Astrocyte (in vitro differentiated cells and primary cell): ENCODE measurements around the gene FBXO27. TPM values are rescaled to one million over a fixed set of nuclear protein-coding genes. Genes with fewer than 3 reads are reported as not detected.

Experiments used
- DNase-seq: peaks from one replicate; pipeline ENCODE4 v3.0.0-alpha.2; 2010; ENCODE audit warnings: low read depth
- FAIRE-seq: peaks from 2 replicates; lab custom pipeline; 2011; peaks lifted over from hg19 to GRCh38; lab: Jason Lieb, UNC
- H2AFZ ChIP-seq: 2 replicates; pipeline ENCODE4 v1.6.0; 2012; ENCODE audit warnings: low read depth, low read length, inconsistent platforms
- H3K27ac ChIP-seq: 2 replicates; pipeline ENCODE4 v1.5.1; 2011; ENCODE audit warnings: low read depth, low read length, inconsistent platforms
- H3K27me3 ChIP-seq: 2 replicates; pipeline ENCODE4 v1.6.0; 2011; ENCODE audit warnings: low read length, inconsistent platforms; ENCODE audit not compliant: insufficient read depth
- H3K36me3 ChIP-seq: 2 replicates; pipeline ENCODE4 v1.5.1; 2011; ENCODE audit warnings: low read length, inconsistent platforms; ENCODE audit not compliant: insufficient read depth
- H3K4me1 ChIP-seq: 2 replicates; pipeline ENCODE4 v1.5.1; 2011; ENCODE audit warnings: low read length, inconsistent platforms; ENCODE audit not compliant: insufficient read depth
- H3K4me2 ChIP-seq: 2 replicates; pipeline ENCODE4 v1.6.0; 2012; ENCODE audit warnings: low read length, inconsistent platforms
- H3K4me3 ChIP-seq: 2 replicates; pipeline ENCODE4 v1.5.1; 2011; ENCODE audit warnings: low read depth, mild to moderate bottlenecking, low read length, inconsistent platforms; ENCODE audit not compliant: insufficient read depth
- H3K79me2 ChIP-seq: 2 replicates; pipeline ENCODE4 v1.6.0; 2012; ENCODE audit warnings: mild to moderate bottlenecking, low read length, inconsistent platforms; ENCODE audit not compliant: insufficient read depth
- H3K9ac ChIP-seq: 2 replicates; pipeline ENCODE4 v1.6.0; 2012; ENCODE audit warnings: mild to moderate bottlenecking, low read length, inconsistent platforms
- H3K9me3 ChIP-seq: 2 replicates; pipeline ENCODE4 v1.5.1; 2012; ENCODE audit warnings: low read depth, mild to moderate bottlenecking, low read length, inconsistent platforms; ENCODE audit not compliant: insufficient read depth
- H4K20me1 ChIP-seq: 2 replicates; pipeline ENCODE4 v1.6.0; 2012; ENCODE audit warnings: low read length, inconsistent platforms; ENCODE audit not compliant: insufficient read depth
- H3K27ac Mint-ChIP-seq: one replicate; pipeline ENCODE4 v1.8.0; 2021; ENCODE audit warnings: mild to moderate bottlenecking, mixed read lengths; ENCODE audit not compliant: unreplicated experiment
- H3K27me3 Mint-ChIP-seq: one replicate; pipeline ENCODE4 v1.8.0; 2021; ENCODE audit warnings: low read depth, mixed read lengths; ENCODE audit not compliant: unreplicated experiment
- H3K36me3 Mint-ChIP-seq: one replicate; pipeline ENCODE4 v1.8.0; 2021; ENCODE audit warnings: low read depth, mixed read lengths; ENCODE audit not compliant: unreplicated experiment
- H3K4me1 Mint-ChIP-seq: one replicate; pipeline ENCODE4 v1.8.0; 2021; ENCODE audit warnings: low read depth, mixed read lengths; ENCODE audit not compliant: unreplicated experiment
- H3K4me3 Mint-ChIP-seq: one replicate; pipeline ENCODE4 v1.8.0; 2021; ENCODE audit warnings: mild to moderate bottlenecking, moderate library complexity, mixed read lengths; ENCODE audit not compliant: unreplicated experiment
- H3K9me3 Mint-ChIP-seq: one replicate; pipeline ENCODE4 v1.8.0; 2021; ENCODE audit warnings: mild to moderate bottlenecking, mixed read lengths; ENCODE audit not compliant: unreplicated experiment
- EZH2 ChIP-seq: IDR thresholded peaks from 2 replicates; pipeline ENCODE4 v1.6.1; 2012; ENCODE audit warnings: mild to moderate bottlenecking, low read length, inconsistent platforms; ENCODE audit not compliant: insufficient read depth
- total RNA-seq: library from RNA; stranded (reverse); gene quantifications from 2 replicates; pipeline ENCODE4 v1.2.1, GENCODE V29; 2021
- TF ChIP-seq, protein P1 (sequence below): IDR thresholded peaks from 2 replicates; pipeline ENCODE4 v1.5.1; 2011; ENCODE audit warnings: low read depth, mild to moderate bottlenecking, inconsistent platforms, low read length, moderate library complexity; ENCODE audit not compliant: insufficient read depth

The FBXO27 gene
- total RNA-seq, 1 donor from 2014 or later, result 7.1 TPM

DNA sequence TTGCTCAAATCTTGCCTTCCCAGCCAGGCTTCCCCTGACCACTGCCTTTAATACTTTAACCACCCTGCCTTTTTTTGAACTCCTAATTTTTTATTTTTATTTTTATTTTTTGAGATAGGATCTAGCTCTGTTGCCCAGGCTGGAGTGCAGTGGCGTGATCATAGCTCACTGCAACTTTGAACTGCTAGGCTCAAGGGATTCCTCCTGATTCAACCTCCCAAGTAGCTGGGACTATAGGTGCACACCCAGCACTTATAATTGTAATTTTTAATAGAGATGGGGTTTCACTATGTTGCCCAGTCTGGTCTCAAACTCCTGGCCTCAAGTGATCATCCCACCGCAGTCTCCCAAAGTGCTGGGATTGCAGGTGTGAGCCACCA is 21.7 kb upstream of the FBXO27 start:
- Histone ChIP-seq H2AFZ (no peak overlapping the region), H3K79me2 (no peaks in the 10 kb centered on the region), H3K27me3 (no peaks in the 10 kb centered on the region), H3K4me1 (no peaks in the 10 kb centered on the region), H3K4me2 (no peak overlapping the region), H3K36me3 (no peaks in the 10 kb centered on the region), H3K9me3 (peaks cover 4% of the 10 kb centered on the region), H3K27ac (no peak overlapping the region), H4K20me1 (no peaks in the 10 kb centered on the region), H3K9ac (no peak overlapping the region), H3K4me3 (no peak overlapping the region)
- Mint-ChIP-seq H3K9me3 (peaks cover 6% of the 10 kb centered on the region), H3K36me3 (no peaks in the 10 kb centered on the region), H3K4me1 (no peaks in the 10 kb centered on the region), H3K27me3 (peaks cover 7% of the 10 kb centered on the region), H3K27ac (no peak overlapping the region), H3K4me3 (no peak overlapping the region)
- no peak for FAIRE-seq
- TF ChIP-seq, protein P1, sequence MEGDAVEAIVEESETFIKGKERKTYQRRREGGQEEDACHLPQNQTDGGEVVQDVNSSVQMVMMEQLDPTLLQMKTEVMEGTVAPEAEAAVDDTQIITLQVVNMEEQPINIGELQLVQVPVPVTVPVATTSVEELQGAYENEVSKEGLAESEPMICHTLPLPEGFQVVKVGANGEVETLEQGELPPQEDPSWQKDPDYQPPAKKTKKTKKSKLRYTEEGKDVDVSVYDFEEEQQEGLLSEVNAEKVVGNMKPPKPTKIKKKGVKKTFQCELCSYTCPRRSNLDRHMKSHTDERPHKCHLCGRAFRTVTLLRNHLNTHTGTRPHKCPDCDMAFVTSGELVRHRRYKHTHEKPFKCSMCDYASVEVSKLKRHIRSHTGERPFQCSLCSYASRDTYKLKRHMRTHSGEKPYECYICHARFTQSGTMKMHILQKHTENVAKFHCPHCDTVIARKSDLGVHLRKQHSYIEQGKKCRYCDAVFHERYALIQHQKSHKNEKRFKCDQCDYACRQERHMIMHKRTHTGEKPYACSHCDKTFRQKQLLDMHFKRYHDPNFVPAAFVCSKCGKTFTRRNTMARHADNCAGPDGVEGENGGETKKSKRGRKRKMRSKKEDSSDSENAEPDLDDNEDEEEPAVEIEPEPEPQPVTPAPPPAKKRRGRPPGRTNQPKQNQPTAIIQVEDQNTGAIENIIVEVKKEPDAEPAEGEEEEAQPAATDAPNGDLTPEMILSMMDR, result no peak
- no peak for DNase-seq

DNA sequence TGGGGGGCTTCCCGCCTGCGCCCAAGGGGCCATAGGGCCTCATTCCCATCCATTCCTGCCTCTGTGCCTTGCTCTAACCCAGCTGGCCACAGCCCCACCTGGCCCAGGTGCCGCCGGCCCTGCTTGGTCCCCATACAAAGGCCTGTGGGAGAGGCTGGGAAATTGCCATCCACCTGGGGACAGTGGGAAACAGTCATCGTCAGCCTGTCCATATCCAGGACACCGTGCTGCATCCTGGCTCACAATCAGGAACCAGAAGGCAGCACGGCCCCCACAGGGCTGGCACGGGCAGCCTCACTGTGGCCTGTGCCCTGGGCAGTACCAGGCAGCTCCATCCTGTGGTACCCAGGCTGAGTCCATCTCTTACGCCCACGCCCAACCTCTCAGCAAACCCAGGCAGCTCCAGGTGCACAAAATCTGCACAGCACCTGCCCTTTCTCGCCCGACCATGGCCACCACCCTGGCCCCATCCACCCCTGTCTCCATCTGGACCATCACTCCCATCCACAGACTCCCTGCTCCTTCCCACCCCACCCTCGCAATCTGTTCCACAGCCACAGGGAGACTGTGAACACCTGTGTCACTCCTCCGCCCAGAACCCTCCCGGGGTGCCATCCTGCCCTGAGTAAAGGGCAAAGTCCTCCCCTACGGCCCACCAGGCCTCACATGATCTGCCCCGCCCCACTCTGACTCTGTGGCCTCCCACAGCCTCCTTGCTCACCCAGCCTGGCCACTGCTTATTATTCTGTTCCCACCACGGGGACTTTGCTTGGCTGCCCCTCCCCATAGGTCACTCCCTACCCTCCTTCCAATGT is 21.1 kb upstream of the FBXO27 start:
- no peaks in the 10 kb centered on the region for H3K4me1 ChIP-seq
- H3K9me3 ChIP-seq, result peaks cover 4% of the 10 kb centered on the region
- H3K36me3 Mint-ChIP-seq, result no peaks in the 10 kb centered on the region
- no peaks in the 10 kb centered on the region for H3K36me3 ChIP-seq
- H4K20me1 ChIP-seq, result no peaks in the 10 kb centered on the region
- H3K9ac ChIP-seq, result no peak overlapping the region
- no peak overlapping the region for H3K4me3 ChIP-seq
- peaks cover 7% of the 10 kb centered on the region for H3K27me3 Mint-ChIP-seq
- H3K9me3 Mint-ChIP-seq, result peaks cover 6% of the 10 kb centered on the region
- DNase-seq, result no peak
- TF ChIP-seq, protein P1, result no peak
- TF ChIP-seq EZH2, result no peak
- no peak overlapping the region for H2AFZ ChIP-seq
- no peaks in the 10 kb centered on the region for H3K27me3 ChIP-seq
- no peak overlapping the region for H3K27ac Mint-ChIP-seq
- H3K79me2 ChIP-seq, result no peaks in the 10 kb centered on the region
- H3K4me1 Mint-ChIP-seq, result no peaks in the 10 kb centered on the region
- no peak overlapping the region for H3K4me3 Mint-ChIP-seq
- H3K27ac ChIP-seq, result no peak overlapping the region
- no peak overlapping the region for H3K4me2 ChIP-seq
- FAIRE-seq, result no peak

DNA sequence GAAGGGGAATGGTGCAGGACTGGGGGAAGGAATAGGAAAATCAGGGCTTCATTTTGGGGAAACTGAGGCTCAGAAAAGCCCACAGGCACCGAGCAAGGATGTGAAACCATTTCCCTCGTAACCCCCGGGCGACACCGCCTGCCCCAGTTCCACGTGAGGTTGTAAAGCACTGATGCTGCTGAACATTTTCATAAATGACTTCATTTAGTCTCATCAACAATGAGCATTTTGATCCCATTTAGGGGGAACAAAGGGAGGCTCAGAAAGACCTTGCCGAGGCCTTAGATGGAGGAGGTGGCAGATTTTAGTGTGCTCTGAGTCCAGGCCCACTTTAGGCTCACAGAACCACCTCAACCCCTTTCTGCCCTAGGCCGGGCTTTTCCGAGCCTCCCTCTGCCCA is 20.5 kb upstream of the FBXO27 start:
- H4K20me1 ChIP-seq, result no peaks in the 10 kb centered on the region
- H3K36me3 Mint-ChIP-seq, result no peaks in the 10 kb centered on the region
- no peak for TF ChIP-seq EZH2
- TF ChIP-seq, protein P1, result no peak
- peaks cover 6% of the 10 kb centered on the region for H3K9me3 Mint-ChIP-seq
- peaks cover 4% of the 10 kb centered on the region for H3K9me3 ChIP-seq
- H3K9ac ChIP-seq, result no peak overlapping the region
- no peak overlapping the region for H2AFZ ChIP-seq
- no peak overlapping the region for H3K4me2 ChIP-seq
- no peak overlapping the region for H3K4me3 Mint-ChIP-seq
- no peak for DNase-seq
- H3K27ac ChIP-seq, result no peak overlapping the region
- H3K27me3 ChIP-seq, result no peaks in the 10 kb centered on the region
- no peaks in the 10 kb centered on the region for H3K36me3 ChIP-seq
- no peak overlapping the region for H3K4me3 ChIP-seq
- FAIRE-seq, result no peak
- no peaks in the 10 kb centered on the region for H3K79me2 ChIP-seq
- no peak overlapping the region for H3K27ac Mint-ChIP-seq
- no peaks in the 10 kb centered on the region for H3K4me1 Mint-ChIP-seq
- no peaks in the 10 kb centered on the region for H3K4me1 ChIP-seq
- peaks cover 8% of the 10 kb centered on the region for H3K27me3 Mint-ChIP-seq
